H1 (cell line): Measurements from ENCODE around the gene KRT7. TPM values are rescaled to one million over a fixed set of nuclear protein-coding genes. Genes with fewer than 3 reads are reported as not detected.

Experiments
- polyA plus RNA-seq, 7 experiments: library from polyadenylated mRNA; depleted of rRNA in 3 of 7; stranded (reverse) in 5 of 7; unstranded in 2 of 7; fragments of >200 nt in 5 of 7; fragments of 200-250 nt in 2 of 7; gene quantifications; 1 replicate in 5 of 7; 2 replicates in 1 of 7; 4 replicates in 1 of 7; pipeline versions ENCODE4 v1.2.1 to v1.2.3, GENCODE V29; 2011 to 2013; ENCODE audit warnings: missing spikeins in 2 of 7, mixed read lengths in 2 of 7
- total RNA-seq: library from RNA; stranded (reverse); fragmentation: NEBNext Ultra II Directional; extraction: Animal tissue kit (Norgen Biotek cat#: 25700); gene quantifications from 2 replicates; pipeline ENCODE4 v1.2.1, GENCODE V29; 2021
- TF ChIP-seq, protein P1 (sequence below): IDR thresholded peaks from 2 replicates; pipeline ENCODE4 v1.6.1; 2012; ENCODE audit warnings: inconsistent platforms

KRT7 gene
- total and polyA plus RNA-seq, 2 of the 8 experiments (the other 6 are each of a cell fraction or from before 2014, with no cell fraction given): 13.2 to 19.0 TPM

DNA sequence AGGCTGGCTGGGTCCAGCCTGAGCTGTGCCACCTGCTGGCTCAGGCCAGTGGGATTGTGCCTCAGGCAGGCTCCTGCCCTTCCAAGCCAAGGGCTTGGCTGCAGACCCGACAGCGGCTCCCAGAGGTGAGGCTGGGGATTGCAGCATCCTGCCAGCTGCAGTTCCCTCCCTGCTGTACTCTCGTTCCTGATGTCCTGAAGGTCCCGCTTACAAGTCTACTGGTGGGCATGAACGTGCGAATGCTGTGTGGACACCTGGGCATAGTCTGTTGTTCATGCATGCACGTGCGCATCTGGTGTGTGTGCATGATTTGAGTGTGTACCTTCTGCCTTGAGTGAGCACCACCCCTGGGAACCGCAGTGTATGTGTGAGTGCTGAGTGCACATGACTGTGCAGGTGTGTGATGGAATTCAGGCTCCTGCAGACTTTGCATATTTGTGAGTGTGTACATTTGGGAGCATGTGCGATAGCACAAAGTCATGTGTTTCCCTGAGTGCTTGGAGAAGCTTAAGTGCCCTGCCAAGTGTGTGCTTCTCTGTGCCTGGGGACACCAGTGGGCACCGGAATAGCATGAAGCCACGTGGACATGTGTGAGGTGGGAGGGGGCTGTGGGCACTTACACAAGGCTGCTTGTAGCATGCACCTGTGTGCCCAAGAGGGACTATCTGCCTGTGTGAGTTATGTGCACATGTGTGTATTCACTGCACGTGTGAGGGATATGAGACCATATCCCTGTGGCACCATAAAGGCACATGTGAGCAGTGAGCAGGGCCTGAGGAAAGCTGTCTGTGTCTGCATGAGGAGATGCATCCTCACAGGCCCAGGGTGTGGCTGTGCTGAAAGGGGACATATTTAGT is 19.3 kb upstream of the KRT7 start (continued):
- TF ChIP-seq, protein P1, sequence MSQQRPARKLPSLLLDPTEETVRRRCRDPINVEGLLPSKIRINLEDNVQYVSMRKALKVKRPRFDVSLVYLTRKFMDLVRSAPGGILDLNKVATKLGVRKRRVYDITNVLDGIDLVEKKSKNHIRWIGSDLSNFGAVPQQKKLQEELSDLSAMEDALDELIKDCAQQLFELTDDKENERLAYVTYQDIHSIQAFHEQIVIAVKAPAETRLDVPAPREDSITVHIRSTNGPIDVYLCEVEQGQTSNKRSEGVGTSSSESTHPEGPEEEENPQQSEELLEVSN: 0 out of 2 replicates have a peak, but pooled peaks have one; percentile 26
